ENCODE measurements around the gene KCNQ4. TPM values are rescaled to one million over a fixed set of nuclear protein-coding genes. Genes with fewer than 3 reads are reported as not detected.

KCNQ4 gene
- total RNA-seq, 1 experiment from 2014 or later = 1.4 TPM

DNA sequence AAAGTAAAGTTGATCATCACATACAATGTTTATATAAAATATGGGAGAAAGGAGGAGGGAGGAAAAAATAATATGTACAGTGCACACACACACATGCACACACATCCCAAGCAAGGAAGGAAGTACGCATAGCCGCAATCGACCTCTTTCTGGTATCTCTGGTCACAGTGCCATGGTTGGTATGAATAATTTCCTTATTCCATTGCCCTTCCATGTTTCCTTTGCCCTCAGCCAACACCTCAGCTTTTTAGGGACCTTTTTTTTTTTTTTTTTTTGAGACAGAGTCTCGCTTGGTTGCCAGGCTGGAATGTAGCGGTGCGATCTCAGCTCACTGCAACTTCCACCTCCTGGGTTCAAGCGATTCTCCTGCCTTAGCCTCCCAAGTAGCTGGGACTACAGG, 58.0 kb downstream of the KCNQ4 start:
- H2BK15ac ChIP-seq (ENCODE audit: low read depth, low read length) = no peak overlapping the region
- H2AFZ ChIP-seq (ENCODE audit: low read length) = no peak overlapping the region
- no peaks in the 10 kb centered on the region for H3K23me2 ChIP-seq (ENCODE audit: insufficient read length, low read depth, low read length, poor library complexity, severe bottlenecking)
- no peak overlapping the region for H3K4me2 ChIP-seq (ENCODE audit: insufficient read depth, insufficient read length, low read length)
- H3K14ac ChIP-seq (ENCODE audit: insufficient read depth, low read length) = no peak overlapping the region
- H3K27me3 ChIP-seq (ENCODE audit: insufficient read depth, low read length) = no peaks in the 10 kb centered on the region
- TF ChIP-seq, protein P1, sequence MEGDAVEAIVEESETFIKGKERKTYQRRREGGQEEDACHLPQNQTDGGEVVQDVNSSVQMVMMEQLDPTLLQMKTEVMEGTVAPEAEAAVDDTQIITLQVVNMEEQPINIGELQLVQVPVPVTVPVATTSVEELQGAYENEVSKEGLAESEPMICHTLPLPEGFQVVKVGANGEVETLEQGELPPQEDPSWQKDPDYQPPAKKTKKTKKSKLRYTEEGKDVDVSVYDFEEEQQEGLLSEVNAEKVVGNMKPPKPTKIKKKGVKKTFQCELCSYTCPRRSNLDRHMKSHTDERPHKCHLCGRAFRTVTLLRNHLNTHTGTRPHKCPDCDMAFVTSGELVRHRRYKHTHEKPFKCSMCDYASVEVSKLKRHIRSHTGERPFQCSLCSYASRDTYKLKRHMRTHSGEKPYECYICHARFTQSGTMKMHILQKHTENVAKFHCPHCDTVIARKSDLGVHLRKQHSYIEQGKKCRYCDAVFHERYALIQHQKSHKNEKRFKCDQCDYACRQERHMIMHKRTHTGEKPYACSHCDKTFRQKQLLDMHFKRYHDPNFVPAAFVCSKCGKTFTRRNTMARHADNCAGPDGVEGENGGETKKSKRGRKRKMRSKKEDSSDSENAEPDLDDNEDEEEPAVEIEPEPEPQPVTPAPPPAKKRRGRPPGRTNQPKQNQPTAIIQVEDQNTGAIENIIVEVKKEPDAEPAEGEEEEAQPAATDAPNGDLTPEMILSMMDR (conservative IDR thresholded peaks at IDR 0.05) = no peak
- Mint-ChIP-seq H3K27ac (no peak overlapping the region; a peak in 1 of 7 replicates), H3K4me1 (peaks cover 4 to 8% of the 10 kb centered on the region in 2 experiments), H3K36me3 (ENCODE audit: insufficient read depth in 1 of 3, low read depth in 3 of 3) (no peaks in the 10 kb centered on the region; a peak in 2 of 7 replicates), H3K9me3 (peaks cover 4 to 5% of the 10 kb centered on the region in 2 experiments; a peak in 4 of 5 replicates), H3K4me3 (no peak overlapping the region), H3K27me3 (ENCODE audit: low read depth) (peaks cover 13% of the 10 kb centered on the region)
- no CpG with 5 or more reads among the region's 7 CpGs for WGBS (ENCODE audit: extremely low coverage, insufficient read length, low lambda C conversion rate)
- H3K4me1 ChIP-seq (ENCODE audit: insufficient read depth, low read length) = no peaks in the 10 kb centered on the region
- H4K8ac ChIP-seq (replicated peaks; ENCODE audit: insufficient read length, low read depth, low read length) = no peak overlapping the region
- H2BK20ac ChIP-seq (ENCODE audit: low read depth, low read length, poor library complexity, severe bottlenecking) = no peak overlapping the region
- H3K18ac ChIP-seq (ENCODE audit: insufficient read length, low read depth, low read length) = no peak overlapping the region
- no peak overlapping the region for H3K56ac ChIP-seq (ENCODE audit: insufficient read length, low read depth, low read length)
- DNase-seq = no peak
- no peak overlapping the region for H3K4ac ChIP-seq (ENCODE audit: low read depth, low read length)
- H4K5ac ChIP-seq (ENCODE audit: insufficient read length, low read depth, low read length) = no peak overlapping the region
- H2BK12ac ChIP-seq (ENCODE audit: insufficient read length, low read depth, low read length) = no peak overlapping the region
- H3K9ac ChIP-seq (ENCODE audit: extremely low read depth, insufficient read length, low read length) = no peak overlapping the region
- no peak overlapping the region for H4K91ac ChIP-seq (ENCODE audit: insufficient read length, low read depth, low read length)
- no peak overlapping the region for H3K23ac ChIP-seq (ENCODE audit: insufficient read length, low read depth, low read length)
- H3K79me1 ChIP-seq (ENCODE audit: insufficient read depth, low read depth, low read length, poor library complexity, severe bottlenecking) = no peaks in the 10 kb centered on the region
- no peak overlapping the region for H2AK5ac ChIP-seq (ENCODE audit: insufficient read length, low read length)
- H3T11ph ChIP-seq (ENCODE audit: low read length) = no peak overlapping the region
- H3K9me3 ChIP-seq (ENCODE audit: control insufficient read depth, low read depth, low read length) = no peaks in the 10 kb centered on the region
- no peaks in the 10 kb centered on the region for H4K20me1 ChIP-seq (ENCODE audit: control insufficient read depth, insufficient read depth, insufficient read length)
- H3K27ac ChIP-seq (ENCODE audit: insufficient read length, low read depth, low read length) = no peak overlapping the region
- no peak overlapping the region for H2BK120ac ChIP-seq (ENCODE audit: low read depth, low read length, poor library complexity, severe bottlenecking)
- no peak overlapping the region for H2BK5ac ChIP-seq (ENCODE audit: insufficient read length, low read length)
- no peaks in the 10 kb centered on the region for H3K79me2 ChIP-seq (ENCODE audit: insufficient read depth, low read length)
